ENCODE results near the gene OR7G1.
"Not testable (repeated sequence)": the region's sequence is repeated elsewhere in the genome, so short reads cannot be mapped to it uniquely, and the experiment has no call there.

OR7G1 gene

DNA sequence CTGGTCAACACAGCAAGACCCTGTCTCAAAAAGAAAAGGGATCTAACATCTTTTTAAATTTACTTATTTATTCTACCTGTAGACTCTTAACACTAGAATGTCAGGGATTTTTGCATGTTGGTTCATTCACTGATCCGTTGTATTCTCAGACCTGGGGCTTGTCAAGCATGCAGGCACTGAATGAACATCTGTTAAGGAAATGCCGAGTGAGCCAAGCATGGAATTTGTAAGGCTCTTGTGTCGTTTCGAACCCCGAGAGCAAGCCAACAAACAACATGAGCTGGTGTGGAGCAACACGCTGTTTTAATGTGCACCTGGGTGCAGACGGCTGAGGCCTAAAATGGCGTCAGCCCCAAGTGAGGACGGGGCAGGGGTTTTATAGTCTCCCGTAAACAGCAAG, 38.7 kb downstream of the OR7G1 start:
- no peak for DNase-seq

DNA sequence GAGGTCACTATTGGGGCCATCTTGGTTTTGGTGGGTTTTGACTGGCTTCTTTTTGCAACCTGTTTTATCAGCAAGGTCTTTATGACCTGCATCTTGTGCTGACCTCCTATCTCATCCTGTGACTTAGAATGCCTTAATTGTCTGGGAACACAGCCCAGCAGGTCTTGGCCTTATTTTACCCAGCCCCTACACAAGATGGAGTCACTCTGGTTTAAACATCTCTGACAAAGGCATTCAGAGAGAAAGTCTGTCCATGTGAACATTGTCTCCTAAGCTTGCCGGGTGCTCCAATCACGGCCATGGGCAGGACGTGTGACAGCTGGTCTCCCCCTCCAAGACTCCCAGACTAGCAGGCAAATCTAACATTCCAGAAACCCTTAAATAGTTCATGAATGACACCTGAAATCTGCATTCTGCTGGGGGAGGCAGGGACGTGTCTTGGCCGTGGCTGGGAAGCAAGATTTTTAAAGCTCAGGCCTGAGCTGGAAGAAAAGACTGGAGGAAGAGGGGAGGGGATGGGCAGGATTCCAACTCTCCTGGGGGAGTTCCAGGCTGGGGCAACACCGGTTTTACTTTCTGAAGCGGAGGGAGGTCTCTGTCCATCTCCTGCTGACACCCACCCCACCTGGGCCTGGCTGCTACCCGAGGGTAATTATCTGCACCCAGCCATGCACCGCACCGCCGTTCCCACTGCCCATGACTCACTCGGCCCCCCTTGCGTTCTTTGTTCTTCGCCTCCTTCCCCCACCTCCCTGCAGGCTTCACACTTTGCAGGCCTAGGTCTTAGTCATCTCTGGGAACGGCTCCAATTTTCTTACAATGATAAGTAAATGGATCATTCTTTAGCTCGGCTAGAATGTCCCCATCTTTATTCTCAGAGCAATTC, 40.3 kb downstream of the OR7G1 start:
- no peak for DNase-seq

DNA sequence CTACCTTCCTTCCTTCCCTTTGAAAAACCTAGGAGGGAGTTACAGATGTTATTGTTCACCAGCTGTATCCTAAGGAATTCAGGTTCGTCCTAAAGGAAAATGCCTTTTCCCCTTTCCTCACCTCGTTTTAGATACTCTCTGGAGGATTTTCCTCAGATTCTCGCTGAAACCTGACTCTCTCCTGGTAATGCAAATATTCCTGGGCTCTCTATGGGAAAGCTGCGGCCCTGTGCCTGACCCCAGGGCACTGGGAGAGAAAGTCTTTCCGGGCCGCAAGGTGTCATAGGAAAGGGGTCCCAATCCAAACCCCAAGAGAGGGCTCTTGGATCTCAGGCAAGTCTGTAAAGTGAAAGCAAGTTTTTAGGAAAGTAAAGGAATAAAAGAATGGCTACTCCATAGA, 41.8 kb downstream of the OR7G1 start:
- no peak for DNase-seq

GRCh38 chr19:9071720-9072119, 43.8 kb downstream of the OR7G1 start:
- DNase-seq = not testable (repeated sequence)

DNA sequence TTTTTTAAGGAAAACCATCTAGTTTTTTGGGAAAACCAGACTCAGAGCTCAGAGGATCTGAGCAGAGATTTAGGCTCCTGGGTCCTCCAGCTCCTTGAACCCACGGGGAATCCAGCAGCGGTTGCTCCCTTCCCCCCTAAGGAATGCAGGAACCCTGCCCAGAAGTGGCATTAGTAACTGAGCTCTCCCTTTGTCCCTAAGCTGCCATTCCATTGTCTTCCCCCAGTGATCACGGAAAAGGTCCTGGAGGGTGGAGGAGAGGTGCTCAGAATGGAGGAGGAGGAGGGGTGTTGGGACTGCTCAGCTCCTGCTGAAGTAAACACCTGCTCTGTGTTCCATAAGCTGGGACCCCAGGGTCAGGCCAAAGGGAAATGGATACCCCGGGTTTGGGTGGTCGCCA, 45.5 kb downstream of the OR7G1 start:
- DNase-seq = no peak

DNA sequence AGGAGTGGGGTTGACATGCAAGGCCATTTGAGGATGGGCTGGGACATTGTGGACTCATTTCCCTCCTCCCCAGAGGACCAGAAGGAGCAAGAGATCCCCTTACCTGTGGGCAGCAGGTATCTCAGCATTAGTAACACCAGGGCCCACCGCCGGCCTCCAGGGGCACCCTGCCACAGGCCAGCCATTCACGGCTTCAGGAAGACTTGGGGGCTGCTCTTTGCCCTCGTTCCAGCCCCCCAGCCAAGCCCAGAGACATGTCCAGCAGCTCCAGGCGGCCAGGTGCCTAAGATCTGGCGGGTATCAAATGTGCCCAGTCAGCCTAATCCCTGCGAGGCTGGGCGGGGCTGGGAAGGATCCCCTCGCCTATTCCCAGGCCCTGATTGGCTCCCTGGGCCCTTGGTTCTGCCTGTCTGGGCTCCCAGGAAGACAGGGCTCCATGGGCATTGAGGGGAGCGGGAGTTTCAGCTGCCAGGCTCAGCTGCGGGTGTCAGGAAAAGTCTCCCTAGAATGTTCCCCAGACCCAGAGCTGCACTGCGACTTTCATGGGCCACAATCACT, 50.0 kb downstream of the OR7G1 start:
- no peak for DNase-seq

Measured in CD4-positive, alpha-beta T cell treated with Interleukin-1 beta for 1 hour (primary cell).